ENCODE data around the gene ATAD2B.

Gene ATAD2B

GRCh38 chr2:23838996-23839395 is 87.9 kb downstream of the ATAD2B start (continued):
- TF ChIP-seq TOX (CRISPR knock-in tag; IDR thresholded peaks at IDR 0.05; ENCODE audit: borderline replicate concordance) (no peak), PATZ1 (CRISPR knock-in tag; IDR thresholded peaks at IDR 0.05; ENCODE audit: borderline replicate concordance) (no peak), ARNTL (CRISPR knock-in tag; IDR thresholded peaks at IDR 0.05; ENCODE audit: borderline replicate concordance, low read depth) (no peak), ZNF70 (CRISPR knock-in tag; IDR thresholded peaks at IDR 0.05) (no peak), CSDC2 (CRISPR knock-in tag; IDR thresholded peaks at IDR 0.05) (no peak)

- TF ChIP-seq ISL1 (CRISPR knock-in tag; IDR thresholded peaks at IDR 0.05) (no peak), ZNF565 (CRISPR knock-in tag; conservative IDR thresholded peaks at IDR 0.05; ENCODE audit: low read depth) (no peak), SNAI2 (CRISPR knock-in tag; IDR thresholded peaks at IDR 0.05) (no peak), ZFP3 (CRISPR knock-in tag; IDR thresholded peaks at IDR 0.05) (no peak), OSR1 (CRISPR knock-in tag; IDR thresholded peaks at IDR 0.05) (no peak), ZNF8 (CRISPR knock-in tag; IDR thresholded peaks at IDR 0.05) (no peak), PPARA (CRISPR knock-in tag; IDR thresholded peaks at IDR 0.05; ENCODE audit: borderline replicate concordance) (no peak), ESRRG (CRISPR knock-in tag; IDR thresholded peaks at IDR 0.05) (no peak), ZFP30 (CRISPR knock-in tag; IDR thresholded peaks at IDR 0.05) (no peak), POU6F1 (CRISPR knock-in tag; IDR thresholded peaks at IDR 0.05; ENCODE audit: borderline replicate concordance, low read depth) (no peak), RARB (CRISPR knock-in tag; IDR thresholded peaks at IDR 0.05) (no peak), ZC3H10 (CRISPR knock-in tag; IDR thresholded peaks at IDR 0.05) (no peak), PATZ1 (CRISPR knock-in tag; IDR thresholded peaks at IDR 0.05; ENCODE audit: borderline replicate concordance) (no peak), CREB5 (CRISPR knock-in tag; IDR thresholded peaks at IDR 0.05; ENCODE audit: low read depth) (no peak), CSDC2 (CRISPR knock-in tag; IDR thresholded peaks at IDR 0.05) (no peak), BACH2 (CRISPR knock-in tag; IDR thresholded peaks at IDR 0.05; ENCODE audit: borderline replicate concordance) (no peak), CSRNP3 (CRISPR knock-in tag; IDR thresholded peaks at IDR 0.05) (no peak), ZNF70 (CRISPR knock-in tag; IDR thresholded peaks at IDR 0.05) (no peak), TSHZ2 (CRISPR knock-in tag; IDR thresholded peaks at IDR 0.05) (no peak), TCF4 (CRISPR knock-in tag; IDR thresholded peaks at IDR 0.05; ENCODE audit: borderline replicate concordance) (no peak)
- ATAC-seq, result no peak
These were observed 88.3 kb downstream of the ATAD2B start for GRCh38 chr2:23838581-23838980.
